Stimulated activated CD4-positive, alpha-beta T cell treated with anti-CD3 and anti-CD28 coated beads, Interleukin-12 subunit alpha, Interleukin-12 subunit beta, amount 100 ng/mL, for 48 hours (primary cell): ENCODE data around the gene ZNF211.
A peak's percentile ranks its signal among the peaks of the same experiment; 100 is the strongest.

Experiments
- DNase-seq, 3 donors: peaks; one replicate each; pipeline ENCODE4 v3.0.0-alpha.2; 2020; ENCODE audit warnings: low read depth in 2 of 3, low spot score in 1 of 3

Gene ZNF211

DNA sequence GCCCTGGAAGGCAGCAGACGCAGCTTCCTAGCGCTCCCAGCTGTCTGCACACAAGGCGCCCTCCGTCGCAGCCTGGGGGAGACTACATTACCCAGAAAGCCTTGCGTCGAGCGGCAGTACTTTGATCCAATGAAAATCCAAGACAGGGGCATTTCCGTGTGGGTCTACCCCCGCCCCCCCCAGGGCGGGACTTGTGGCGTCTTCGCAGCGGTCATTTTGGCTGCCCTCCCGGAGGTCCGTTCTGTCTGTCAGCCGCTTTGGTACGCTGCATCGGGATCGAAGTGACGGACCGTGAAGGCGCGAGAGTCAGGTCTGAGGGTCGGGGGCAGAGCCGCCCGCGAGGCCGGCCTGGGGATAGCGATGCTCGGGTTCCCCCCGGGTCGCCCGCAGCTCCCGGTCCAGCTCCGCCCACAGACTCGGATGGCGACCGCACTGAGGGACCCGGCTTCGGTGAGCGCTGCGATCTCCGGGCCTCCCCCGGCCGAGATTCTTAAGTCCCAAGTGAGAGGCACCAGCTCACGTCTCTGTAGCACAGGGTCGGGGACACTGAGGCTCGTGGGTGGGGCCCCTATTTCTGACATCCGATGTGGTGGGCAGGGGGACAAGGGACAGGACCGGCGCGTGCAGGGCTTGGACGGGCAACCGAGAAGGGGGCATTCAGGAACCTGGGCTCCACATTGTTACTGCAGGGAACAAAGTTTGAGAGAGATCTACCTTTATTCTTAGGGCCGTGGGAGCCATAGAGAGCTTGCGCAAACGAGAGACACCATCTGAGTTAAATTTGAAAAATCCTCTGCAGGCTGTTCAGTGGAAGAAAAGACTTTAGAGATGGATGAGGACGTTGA lies at the start of gene ZNF211:
Gene ZNF211 (plus strand): TSS at position 182 of the 845 bp plus-strand sequence. CDS start 179 bp downstream, at position 361.
- DNase-seq: peak; percentile 72 to 79 (median 76)

DNA sequence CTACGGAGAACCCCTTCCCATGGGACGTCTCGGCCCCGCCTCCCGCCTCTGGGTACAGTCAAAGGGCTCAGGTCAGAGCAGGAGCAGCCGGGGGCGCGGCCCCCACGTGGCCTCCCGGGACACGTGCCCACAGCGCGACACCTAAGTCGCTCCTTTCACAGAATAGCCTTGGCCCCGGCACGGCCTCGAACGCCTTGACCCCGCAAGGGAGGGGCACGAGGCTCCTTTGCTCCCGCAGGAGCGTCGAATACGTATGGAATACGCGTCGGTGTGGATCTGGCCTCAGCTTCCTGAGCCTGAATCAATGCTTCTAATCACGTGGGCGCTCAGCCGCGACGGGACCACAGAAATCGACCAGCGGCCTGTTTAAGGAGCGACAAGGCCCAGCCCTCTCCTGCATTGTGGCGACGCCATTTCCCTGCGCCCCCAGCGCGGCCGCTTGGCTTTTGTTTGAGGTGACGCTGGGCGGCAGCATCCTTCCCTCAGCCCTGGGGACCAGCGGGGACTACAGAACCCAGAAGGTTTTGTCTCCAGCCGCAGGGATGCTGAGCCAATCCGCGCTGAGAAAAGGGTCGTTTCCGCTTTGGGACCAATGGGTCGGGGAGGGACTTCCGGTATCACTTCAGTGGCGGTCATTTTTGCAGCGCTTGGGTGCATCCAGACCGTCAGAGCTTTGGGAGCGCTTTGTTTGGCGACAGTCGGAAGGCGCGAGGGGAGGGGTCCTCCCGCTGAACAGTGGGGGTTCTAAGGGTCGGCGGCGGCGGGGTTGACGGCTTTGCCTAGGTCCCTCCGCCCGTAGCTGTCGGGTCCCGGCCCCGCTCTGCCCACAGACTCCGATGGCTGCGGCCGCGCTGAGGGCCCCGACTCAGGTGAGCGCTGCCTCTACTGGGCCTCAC lies 49.2 kb upstream of the ZNF211 start, which contains the start of gene ZIK1:
Gene ZIK1 (plus strand): TSS at position 625 of the 896 bp plus-strand sequence. CDS start 212 bp downstream, at position 837.
- peak; percentile 74 to 76 (median 74) for DNase-seq

DNA sequence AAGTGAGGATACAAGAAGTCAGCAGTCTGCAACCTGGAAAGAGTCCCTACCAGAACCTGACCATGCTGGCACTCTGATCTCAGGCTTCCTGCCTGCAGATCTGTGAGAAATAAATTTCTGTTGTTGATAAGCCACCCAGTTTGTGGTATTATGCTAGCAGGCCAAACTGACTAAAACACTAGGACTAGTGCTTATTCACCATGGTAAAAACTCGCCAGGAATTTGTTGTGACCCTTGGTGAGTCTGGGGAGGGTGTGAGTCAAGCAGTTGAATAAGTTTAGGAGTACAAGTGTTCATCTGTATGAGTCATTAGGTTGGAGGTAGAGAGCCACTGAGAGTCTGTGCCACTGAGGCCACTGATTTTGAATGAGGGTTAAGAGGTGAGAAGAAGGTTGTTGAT lies 45.4 kb upstream of the ZNF211 start:
- DNase-seq: no peak

- DNase-seq: no peak
These were observed 33.6 kb upstream of the ZNF211 start for GRCh38 chr19:57599377-57599760.

DNA sequence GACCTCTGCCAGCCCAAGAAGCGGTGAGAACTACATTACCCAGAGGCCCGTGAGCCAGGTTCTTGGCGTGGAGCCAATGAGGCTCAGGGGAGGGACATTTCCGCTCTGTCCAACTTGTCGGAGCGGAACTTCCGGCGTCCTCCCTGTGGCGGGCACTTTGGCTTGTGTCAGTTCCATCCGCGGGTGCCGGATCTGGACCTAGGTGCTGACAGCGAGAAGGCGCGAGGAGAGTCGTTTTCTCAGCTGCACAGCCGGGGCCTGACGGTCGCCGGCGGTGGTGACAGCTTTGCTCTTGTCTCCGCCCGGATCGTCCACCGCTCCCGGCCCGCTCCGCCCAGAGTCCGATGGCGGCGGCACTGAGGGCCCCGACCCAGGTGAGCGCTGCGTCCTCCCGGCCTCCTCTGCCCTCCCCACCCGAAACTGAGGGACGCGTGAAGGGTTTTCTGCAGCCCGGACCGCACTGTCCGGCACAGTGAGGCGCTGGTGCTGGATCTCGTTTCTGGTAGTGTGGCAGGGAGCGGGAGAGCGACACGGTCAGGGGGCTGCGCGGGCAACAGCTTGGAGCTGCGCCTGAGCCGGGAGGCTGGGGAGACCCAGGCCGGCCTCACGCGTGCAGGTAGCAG lies 33.1 kb upstream of the ZNF211 start, which contains the start of gene ZNF530:
Gene ZNF530 (plus strand): TSS at position 125 of the 623 bp plus-strand sequence. CDS start 4,461 bp downstream, outside the sequence.
- peak; percentile 78 to 89 (median 86) for DNase-seq

GRCh38 chr19:57606931-57607330 lies 26.0 kb upstream of the ZNF211 start:
- no peak for DNase-seq

- DNase-seq: no peak
These were observed 21.9 kb upstream of the ZNF211 start for GRCh38 chr19:57611113-57611512.

GRCh38 chr19:57613941-57614743 lies 18.8 kb upstream of the ZNF211 start, which contains the start of gene ZNF134:
ZNF134 (plus strand) TSS chr19:57614242; CDS start chr19:57619469, 5,227 bp downstream.
- DNase-seq: peak; percentile 72 to 85 (median 77)

- no peak for DNase-seq
These were observed 17.6 kb upstream of the ZNF211 start for GRCh38 chr19:57615346-57615745.

GRCh38 chr19:57620673-57621348 lies 12.2 kb upstream of the ZNF211 start:
- no peak for DNase-seq

- no peak for DNase-seq
These were observed 9.9 kb upstream of the ZNF211 start for GRCh38 chr19:57623091-57623490.

- DNase-seq: no peak
These were observed 814 bp downstream of the ZNF211 start for GRCh38 chr19:57633832-57634131.

GRCh38 chr19:57637379-57637778 lies 4.4 kb downstream of the ZNF211 start:
- no peak for DNase-seq

DNA sequence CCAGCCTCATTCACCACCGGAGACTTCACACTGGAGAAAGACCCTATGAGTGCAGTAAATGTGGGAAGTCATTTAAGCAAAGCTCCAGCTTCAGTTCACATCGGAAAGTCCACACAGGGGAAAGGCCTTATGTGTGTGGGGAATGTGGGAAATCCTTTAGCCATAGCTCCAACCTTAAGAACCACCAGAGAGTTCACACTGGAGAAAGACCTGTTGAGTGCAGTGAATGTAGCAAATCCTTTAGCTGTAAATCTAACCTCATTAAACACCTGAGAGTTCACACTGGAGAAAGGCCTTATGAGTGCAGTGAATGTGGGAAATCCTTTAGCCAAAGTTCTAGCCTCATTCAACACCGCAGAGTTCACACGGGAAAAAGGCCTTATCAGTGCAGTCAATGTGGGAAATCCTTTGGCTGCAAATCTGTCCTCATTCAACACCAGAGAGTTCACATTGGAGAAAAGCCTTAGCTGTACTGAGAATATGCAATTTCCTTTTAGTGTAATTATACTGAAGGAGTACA lies 8.8 kb downstream of the ZNF211 start:
- no peak for DNase-seq

DNA sequence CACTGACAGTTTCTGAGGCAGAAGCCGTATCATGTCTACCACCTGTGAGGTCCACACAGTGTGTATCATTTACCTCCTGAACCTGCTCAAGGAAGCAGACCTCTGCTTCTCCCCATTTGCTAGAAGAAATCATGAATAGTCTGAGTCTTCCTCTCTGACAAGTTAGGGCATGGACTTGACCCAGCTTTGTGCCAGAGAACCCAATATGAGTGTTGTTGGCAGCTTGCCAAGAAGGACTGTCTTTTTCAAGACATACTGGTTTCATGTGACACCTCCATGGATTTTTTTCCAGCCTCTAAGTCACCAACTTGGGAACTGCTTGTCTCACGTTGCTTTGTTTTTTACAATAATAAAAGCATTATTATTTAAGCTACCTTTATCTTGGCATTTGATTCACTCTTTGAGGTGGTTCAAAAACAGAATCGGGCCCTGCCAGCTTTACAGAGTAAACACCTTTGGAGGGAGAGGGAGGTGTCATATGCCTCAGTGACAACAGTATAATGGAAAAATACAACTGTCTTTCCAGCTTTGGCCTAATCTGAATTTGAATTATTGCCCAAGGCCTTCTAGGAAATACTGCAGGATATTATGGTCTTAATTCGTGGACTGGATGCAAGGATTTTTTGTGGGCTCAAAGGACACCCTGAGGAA lies 9.6 kb downstream of the ZNF211 start:
- DNase-seq: no peak

DNA sequence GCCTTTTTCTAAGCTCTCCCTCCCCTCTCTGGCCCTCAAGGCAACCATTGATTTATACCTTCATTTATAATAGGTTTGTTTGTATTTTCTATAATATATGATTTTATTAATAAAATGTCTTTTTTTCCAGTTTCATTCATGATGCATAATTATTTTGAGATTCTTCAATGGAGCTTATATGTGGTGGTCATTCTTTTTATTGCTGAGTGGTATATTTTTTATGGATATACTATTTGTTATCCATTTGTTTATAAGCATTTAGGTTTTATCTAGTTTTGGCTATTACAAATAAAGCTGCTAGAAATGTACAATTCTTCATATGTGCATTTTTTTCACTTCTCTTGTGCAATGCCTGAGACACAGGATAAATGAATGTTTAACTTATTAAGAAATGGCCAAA lies 10.8 kb downstream of the ZNF211 start:
- DNase-seq: no peak

- no peak for DNase-seq
These were observed 15.5 kb downstream of the ZNF211 start for GRCh38 chr19:57648331-57649003.

DNA sequence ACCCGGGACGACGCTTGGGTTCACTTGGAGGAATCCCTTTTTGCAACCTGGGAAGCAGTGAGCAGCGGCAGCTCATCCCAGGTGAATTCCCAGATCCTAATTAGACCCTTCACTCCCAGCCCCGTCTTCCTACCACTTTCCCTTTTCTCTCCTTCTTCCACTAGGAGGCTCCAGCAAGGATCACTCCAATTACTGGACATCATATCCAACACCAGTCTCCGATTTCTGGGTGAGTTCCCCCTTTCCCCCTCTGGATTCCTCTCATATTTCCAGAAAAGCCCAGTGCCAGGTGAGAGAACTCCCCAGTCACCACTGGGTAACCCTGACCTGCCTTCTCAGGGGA lies 18.7 kb downstream of the ZNF211 start:
- no peak for DNase-seq

GRCh38 chr19:57653689-57654088 lies 20.7 kb downstream of the ZNF211 start:
- DNase-seq: no peak
